A549 (cell line): Measurements from ENCODE around the gene GULP1.

Experiments
- BCL3 ChIP-seq: fragments of >200 bp; sonication (Bioruptor Twin); formaldehyde crosslinking; IDR thresholded peaks from 3 replicates; pipeline ENCODE4 v1.6.1; 2016
- CHD4 ChIP-seq: fragments of 200-600 bp; sonication (generic); IDR thresholded peaks from 2 replicates; pipeline ENCODE4 v1.6.1; 2016; ENCODE audit warnings: antibody characterized with exemption, mild to moderate bottlenecking, borderline replicate concordance
- CTCF ChIP-seq: fragments of >200 bp; sonication (Bioruptor Twin); formaldehyde crosslinking; IDR thresholded peaks from 3 replicates; pipeline ENCODE4 v1.5.1; 2016
- EHMT2 ChIP-seq: fragments of 200-600 bp; sonication (generic); IDR thresholded peaks from 2 replicates; pipeline ENCODE4 v1.6.1; 2016; ENCODE audit warnings: antibody characterized with exemption, low read depth, mild to moderate bottlenecking, moderate library complexity
- EP300 ChIP-seq, 2 experiments: fragments of >200 bp; sonication (Bioruptor Twin); formaldehyde crosslinking; IDR thresholded peaks; 2 replicates in 1 of 2; 3 replicates in 1 of 2; pipeline ENCODE4 v1.6.1; 2016 to 2017
- HOXB13 ChIP-seq: fragments of 250-450 bp; sonication (Bioruptor Pico); IDR thresholded peaks from 2 replicates; pipeline ENCODE4 v1.5.0; 2020; ENCODE audit warnings: low read depth, mild to moderate bottlenecking, moderate library complexity
- KDM1A ChIP-seq: fragments of 200-600 bp; sonication (generic); IDR thresholded peaks from 2 replicates; pipeline ENCODE4 v1.6.1; 2016; ENCODE audit warnings: low read depth, mild to moderate bottlenecking
- MAX ChIP-seq: IDR thresholded peaks from 2 replicates; pipeline ENCODE4 v1.6.1; 2012
- POLR2A ChIP-seq: IDR thresholded peaks from 2 replicates; pipeline ENCODE4 v1.6.1; 2012; ENCODE audit warnings: mild to moderate bottlenecking, low read length
- SMC3 ChIP-seq: fragments of >200 bp; sonication (Bioruptor Twin); formaldehyde crosslinking; IDR thresholded peaks from 3 replicates; pipeline ENCODE4 v1.6.1; 2018; ENCODE audit warnings: inconsistent platforms

GRCh38 chr2:188272121-188272520, 19.6 kb upstream of the GULP1 start:
- TF ChIP-seq MAX (no peak), BCL3 (no peak), CTCF (no peak), POLR2A (no peak), CHD4 (no peak), KDM1A (no peak), EHMT2 (no peak), EP300 (IDR thresholded peaks at IDR 0.05) (no peak), SMC3 (no peak), HOXB13 (CRISPR knock-in tag) (no peak)
